BJ (cell line): ENCODE data around the gene TPT1. TPM values are rescaled to one million over a fixed set of nuclear protein-coding genes. Genes with fewer than 3 reads are reported as not detected.

ENCODE experiments used
- CTCF ChIA-PET: fragments of 350-600 bp; formaldehyde crosslinking; extraction: SDS; loops from one replicate; lab custom pipeline; 2021; ENCODE audit warnings: antibody characterized with exemption, inconsistent platforms; lab: Yijun Ruan, JAX
- POLR2A ChIA-PET: fragments of 300-600 bp; sonication (Branson Sonifier 250); formaldehyde crosslinking; extraction: SDS; loops from one replicate; lab custom pipeline; 2021; ENCODE audit warnings: antibody characterized with exemption; lab: Charles Lee
- DNase-seq: peaks from one replicate; pipeline ENCODE4 v3.0.0-alpha.2; 2011; ENCODE audit warnings: low read depth
- H3K27me3 ChIP-seq: 2 replicates; pipeline ENCODE4 v1.6.0; 2011; ENCODE audit warnings: low read length; ENCODE audit not compliant: control insufficient read depth, insufficient read depth
- H3K36me3 ChIP-seq: 2 replicates; pipeline ENCODE4 v1.5.1; 2011; ENCODE audit warnings: low read length; ENCODE audit not compliant: control insufficient read depth, insufficient read depth
- H3K4me3 ChIP-seq: 2 replicates; pipeline ENCODE4 v1.5.1; 2011; ENCODE audit warnings: low read depth, mild to moderate bottlenecking, control low read depth, low read length
- CTCF ChIP-seq: IDR thresholded peaks from 2 replicates; pipeline ENCODE4 v1.5.1; 2011; ENCODE audit warnings: low read depth, mild to moderate bottlenecking, control low read depth, inconsistent platforms, low read length, moderate library complexity; ENCODE audit not compliant: insufficient read depth
- polyA plus RNA-seq: library from polyadenylated mRNA; depleted of rRNA; stranded (reverse); fragments of >200 nt; gene quantifications from 2 replicates; pipeline ENCODE4 v1.2.3, GENCODE V29; 2011

TPT1 gene
- polyA plus RNA-seq, 1 experiment = 2,445 TPM

- DNase-seq = no peak
- POLR2A ChIA-PET = no interaction called here
- CTCF ChIA-PET = interaction anchor here (0.6 to 3.0 kb wide), 3 partner anchors 10 to 257 kb away, joined by 3 to 15 read pairs (median 3); no protein-coding TSS in a partner anchor
- Histone ChIP-seq H3K36me3 (no peaks in the 10 kb centered on the region), H3K4me3 (no peak overlapping the region), H3K27me3 (no peaks in the 10 kb centered on the region; the same call in 1 of the 2 replicates)
- TF ChIP-seq CTCF = no peak
Observed at GRCh38 chr13:45303866-45304265, 37.1 kb downstream of the TPT1 start.

GRCh38 chr13:45303026-45303425, 38.0 kb downstream of the TPT1 start:
- ChIA-PET CTCF (interaction anchor here (1.2 to 3.0 kb wide), 4 partner anchors 183 to 582 kb away, joined by 3 to 15 read pairs (median 3); partner anchors contain the start of gene GTF2F2), POLR2A (no interaction called here)
- Histone ChIP-seq H3K4me3 (no peak overlapping the region), H3K27me3 (no peaks in the 10 kb centered on the region; the same call in 1 of the 2 replicates), H3K36me3 (no peaks in the 10 kb centered on the region)
- TF ChIP-seq CTCF = no peak
- DNase-seq = no peak

GRCh38 chr13:45302507-45302906, 38.5 kb downstream of the TPT1 start:
- CTCF ChIA-PET = interaction anchor here (1.2 to 3.0 kb wide), 4 partner anchors 182 to 581 kb away, joined by 3 to 15 read pairs (median 3); partner anchors contain the start of gene GTF2F2
- H3K36me3 ChIP-seq = no peaks in the 10 kb centered on the region
- POLR2A ChIA-PET = no interaction called here
- no peaks in the 10 kb centered on the region; the same call in 1 of the 2 replicates for H3K27me3 ChIP-seq
- H3K4me3 ChIP-seq = no peak overlapping the region
- TF ChIP-seq CTCF = no peak
- DNase-seq = no peak

GRCh38 chr13:45301263-45301662, 39.7 kb downstream of the TPT1 start:
- Histone ChIP-seq H3K4me3 (no peak overlapping the region), H3K27me3 (no peaks in the 10 kb centered on the region), H3K36me3 (no peaks in the 10 kb centered on the region)
- no peak for DNase-seq
- ChIA-PET POLR2A (no interaction called here), CTCF (interaction anchor here (4.6 kb wide), 1 partner anchor 8 kb away, joined by 21 read pairs; no protein-coding TSS in a partner anchor)
- no peak for TF ChIP-seq CTCF

- no peak for DNase-seq
- Histone ChIP-seq H3K27me3 (no peaks in the 10 kb centered on the region), H3K36me3 (no peaks in the 10 kb centered on the region), H3K4me3 (no peak overlapping the region)
- no peak for TF ChIP-seq CTCF
- POLR2A ChIA-PET = no interaction called here
- CTCF ChIA-PET = interaction anchor here (1.0 to 4.6 kb wide), 5 partner anchors 8 to 255 kb away, joined by 3 to 21 read pairs (median 3); no protein-coding TSS in a partner anchor
Observed at GRCh38 chr13:45300190-45300985, 40.6 kb downstream of the TPT1 start.
